Activated CD4-positive, alpha-beta T cell treated with anti-CD3 and anti-CD28 coated beads, Interleukin-2, amount 50 U/mL, for 4 hours (primary cell): ENCODE data around the gene MROH9.

Experiments
- DNase-seq, 2 experiments: peaks; one replicate each; pipeline ENCODE4 v3.0.0-alpha.2; 2020

The MROH9 gene

GRCh38 chr1:170967042-170967910 is 31.9 kb downstream of the MROH9 start:
- no peak for DNase-seq

- no peak for DNase-seq
These were observed 34.9 kb downstream of the MROH9 start for GRCh38 chr1:170970256-170970655.

- no peak for DNase-seq
These were observed 43.1 kb downstream of the MROH9 start for GRCh38 chr1:170978371-170978910.

GRCh38 chr1:170985406-170985805 is 50.1 kb downstream of the MROH9 start:
- DNase-seq, result no peak

- no peak for DNase-seq
These were observed 51.6 kb downstream of the MROH9 start for GRCh38 chr1:170986901-170987300.

- DNase-seq, result no peak
These were observed 52.1 kb downstream of the MROH9 start for GRCh38 chr1:170987424-170987823.

GRCh38 chr1:170993151-170993550 is 57.8 kb downstream of the MROH9 start:
- no peak for DNase-seq

- no peak for DNase-seq
These were observed 58.4 kb downstream of the MROH9 start for GRCh38 chr1:170993717-170994116.

- DNase-seq, result no peak
These were observed 79.5 kb downstream of the MROH9 start for GRCh38 chr1:171014880-171015279.

GRCh38 chr1:171017426-171017825 is 82.1 kb downstream of the MROH9 start:
- DNase-seq, result no peak

GRCh38 chr1:171019971-171020370 is 84.6 kb downstream of the MROH9 start:
- DNase-seq, result no peak

GRCh38 chr1:171032822-171033702 is 97.7 kb downstream of the MROH9 start:
- no peak for DNase-seq

- no peak for DNase-seq
These were observed 102.3 kb downstream of the MROH9 start for GRCh38 chr1:171037626-171038025.

- DNase-seq, result no peak
These were observed 103.0 kb downstream of the MROH9 start for GRCh38 chr1:171038284-171038683.

- no peak for DNase-seq
These were observed 112.7 kb downstream of the MROH9 start for GRCh38 chr1:171048014-171048413.

GRCh38 chr1:171052977-171053376 is 117.6 kb downstream of the MROH9 start:
- DNase-seq, result no peak

GRCh38 chr1:171055966-171056643 is 120.8 kb downstream of the MROH9 start:
- no peak for DNase-seq

- no peak for DNase-seq
These were observed 126.2 kb downstream of the MROH9 start for GRCh38 chr1:171061425-171062143.

GRCh38 chr1:171062902-171063301 is 127.6 kb downstream of the MROH9 start:
- no peak for DNase-seq

- no peak for DNase-seq
These were observed 139.7 kb downstream of the MROH9 start for GRCh38 chr1:171075041-171075440.

GRCh38 chr1:171081314-171081753 is 146.0 kb downstream of the MROH9 start:
- no peak for DNase-seq

GRCh38 chr1:171081763-171082201 is 146.4 kb downstream of the MROH9 start:
- no peak for DNase-seq
